SK-N-SH (cell line): Measurements from ENCODE around the gene CHST3. TPM values are rescaled to one million over a fixed set of nuclear protein-coding genes. Genes with fewer than 3 reads are reported as not detected.

Source experiments
- CTCF ChIA-PET: fragments of 300-600, 350-600 bp; formaldehyde crosslinking; extraction: SDS; loops from one replicate; lab custom pipeline; 2021; lab: Yijun Ruan, JAX
- POLR2A ChIA-PET: fragments of 350-600 bp; sonication (Branson Sonifier 250); formaldehyde crosslinking; extraction: SDS; loops from one replicate; lab custom pipeline; 2020; ENCODE audit warnings: antibody characterized with exemption, inconsistent platforms; lab: Yijun Ruan, JAX
- DNase-seq: peaks from one replicate; pipeline ENCODE4 v3.0.0; 2012
- H2AFZ ChIP-seq: fragments of 200-600 bp; sonication (generic); 2 replicates; pipeline ENCODE4 v1.8.1; 2016; ENCODE audit warnings: antibody characterized with exemption, mild to moderate bottlenecking, low read depth
- H3F3A ChIP-seq: fragments of 200-600 bp; sonication (generic); replicated peaks from 2 replicates; pipeline ENCODE3; 2016; ENCODE audit warnings: antibody characterized with exemption, mild to moderate bottlenecking; ENCODE audit not compliant: insufficient read depth
- H3K27ac ChIP-seq, 2 experiments: fragments of 200-500 bp in 1 of 2; fragments of 200-600 bp in 1 of 2; sonication (Bioruptor generic) in 1 of 2; sonication (generic), shearing (Covaris generic) in 1 of 2; 2 replicates each; pipeline versions ENCODE4 v1.5.1 to v1.6.1; 2014 to 2016; ENCODE audit warnings: low read depth in 2 of 2, inconsistent platforms in 1 of 2, low read length in 1 of 2, mild to moderate bottlenecking in 1 of 2, mixed read lengths in 1 of 2
- H3K27me3 ChIP-seq: fragments of 200-600 bp; sonication (generic), shearing (Covaris generic); 2 replicates; pipeline ENCODE4 v1.6.1; 2016; ENCODE audit warnings: mixed run types; ENCODE audit not compliant: insufficient read depth
- H3K36me3 ChIP-seq, 2 experiments: fragments of 200-500 bp in 1 of 2; fragments of 200-600 bp in 1 of 2; sonication (Bioruptor generic) in 1 of 2; sonication (generic) in 1 of 2; replicated peaks in 1 of 2; 2 replicates each; pipeline versions ENCODE3 to v1.5.1; 2014 to 2016; ENCODE audit warnings: low read length in 1 of 2, mild to moderate bottlenecking in 1 of 2; ENCODE audit not compliant: insufficient read depth in 2 of 2, control insufficient read depth in 1 of 2
- H3K4me1 ChIP-seq, 2 experiments: fragments of 200-500 bp in 1 of 2; fragments of 200-600 bp in 1 of 2; sonication (Bioruptor generic) in 1 of 2; sonication (generic), shearing (Covaris generic) in 1 of 2; 2 replicates each; pipeline versions ENCODE4 v1.5.1 to v1.6.1; 2014 to 2016; ENCODE audit warnings: low read depth in 1 of 2, low read length in 1 of 2, mixed run types in 1 of 2; ENCODE audit not compliant: insufficient read depth in 2 of 2, control insufficient read depth in 1 of 2
- H3K4me2 ChIP-seq: fragments of 200-600 bp; sonication (generic), shearing (Covaris generic); 2 replicates; pipeline ENCODE4 v1.6.1; 2017; ENCODE audit warnings: mixed run types
- H3K4me3 ChIP-seq, 2 experiments: fragments of 200-500 bp in 1 of 2; fragments of 200-600 bp in 1 of 2; sonication (Bioruptor generic) in 1 of 2; sonication (generic), shearing (Covaris generic) in 1 of 2; 2 replicates each; pipeline versions ENCODE4 v1.5.1 to v1.8.1; 2014 to 2016; ENCODE audit warnings: low read depth in 2 of 2, inconsistent platforms in 1 of 2, low read length in 1 of 2, mild to moderate bottlenecking in 1 of 2, mixed read lengths in 1 of 2, moderate library complexity in 1 of 2
- H3K79me2 ChIP-seq: fragments of 200-600 bp; sonication (generic); 2 replicates; pipeline ENCODE4 v1.8.1; 2017; ENCODE audit warnings: mild to moderate bottlenecking; ENCODE audit not compliant: insufficient read depth
- H3K9ac ChIP-seq: fragments of 200-600 bp; sonication (generic); 2 replicates; pipeline ENCODE4 v1.6.1; 2017; ENCODE audit warnings: mixed run types
- H3K9me2 ChIP-seq: fragments of 200-600 bp; sonication (generic); 2 replicates; pipeline ENCODE4 v1.6.1; 2017; ENCODE audit warnings: mixed run types
- H3K9me3 ChIP-seq: fragments of 200-600 bp; sonication (generic); 2 replicates; pipeline ENCODE4 v1.6.1; 2017; ENCODE audit warnings: mixed run types, mild to moderate bottlenecking, moderate library complexity
- H4K20me1 ChIP-seq: fragments of 200-600 bp; sonication (generic); 2 replicates; pipeline ENCODE4 v1.6.1; 2017; ENCODE audit warnings: mild to moderate bottlenecking, mixed run types; ENCODE audit not compliant: insufficient read depth
- EZH2phosphoT487 ChIP-seq: fragments of 200-600 bp; sonication (generic); IDR thresholded peaks from 2 replicates; pipeline ENCODE4 v1.6.1; 2017; ENCODE audit warnings: low read depth, mixed run types, mild to moderate bottlenecking, antibody characterized with exemption, moderate library complexity, borderline replicate concordance
- FOSL2 ChIP-seq: IDR thresholded peaks from 2 replicates; pipeline ENCODE4 v1.4.0; 2012; ENCODE audit warnings: low read depth, mild to moderate bottlenecking, moderate library complexity, borderline replicate concordance
- FOXJ3 ChIP-seq: sonication (generic); formaldehyde crosslinking; IDR thresholded peaks from 2 replicates; pipeline ENCODE4 v1.5.1; 2020; ENCODE audit warnings: mild to moderate bottlenecking, missing genetic modification reagents
- FOXM1 ChIP-seq: IDR thresholded peaks from 2 replicates; pipeline ENCODE4 v1.4.0; 2012; ENCODE audit warnings: low read depth, mild to moderate bottlenecking
- GABPA ChIP-seq: IDR thresholded peaks from 2 replicates; pipeline ENCODE4 v1.4.0; 2012; ENCODE audit warnings: low read depth, mild to moderate bottlenecking
- GATA2 ChIP-seq: sonication (generic); formaldehyde crosslinking; IDR thresholded peaks from 2 replicates; pipeline ENCODE4 v1.5.0; 2020; ENCODE audit warnings: mild to moderate bottlenecking, missing genetic modification reagents
- IRF3 ChIP-seq: fragments of 150-350 bp; IDR thresholded peaks from 2 replicates; pipeline ENCODE4 v1.6.1; 2016; ENCODE audit warnings: mild to moderate bottlenecking, low read depth, low read length
- JUND ChIP-seq: IDR thresholded peaks from 2 replicates; pipeline ENCODE4 v1.4.0; 2012
- MEF2A ChIP-seq: IDR thresholded peaks from 2 replicates; pipeline ENCODE4 v1.4.0; 2012; ENCODE audit warnings: low read depth, borderline replicate concordance
- MXI1 ChIP-seq: IDR thresholded peaks from 2 replicates; pipeline ENCODE4 v1.6.1; 2012; ENCODE audit warnings: mild to moderate bottlenecking, low read depth, low read length, improper control_type of control experiment
- NFIC ChIP-seq: IDR thresholded peaks from 2 replicates; pipeline ENCODE4 v1.4.0; 2012; ENCODE audit warnings: borderline replicate concordance
- PBX3 ChIP-seq: IDR thresholded peaks from 2 replicates; pipeline ENCODE4; 2012
- POLR2AphosphoS5 ChIP-seq: IDR thresholded peaks from 2 replicates; pipeline ENCODE4 v1.6.1; 2012; ENCODE audit warnings: low read depth, low read length
- RAD21 ChIP-seq: IDR thresholded peaks from 2 replicates; pipeline ENCODE4 v1.6.1; 2012; ENCODE audit warnings: mild to moderate bottlenecking, low read length
- RXRA ChIP-seq: IDR thresholded peaks from 2 replicates; pipeline ENCODE4 v1.4.0; 2012; ENCODE audit warnings: low read depth, mild to moderate bottlenecking, borderline replicate concordance
- SMC3 ChIP-seq: IDR thresholded peaks from 2 replicates; pipeline ENCODE4 v1.6.1; 2012; ENCODE audit warnings: low read depth, low read length, improper control_type of control experiment
- TAF1 ChIP-seq: IDR thresholded peaks from 2 replicates; pipeline ENCODE4 v1.6.1; 2012; ENCODE audit warnings: low read depth, mild to moderate bottlenecking, low read length, moderate library complexity, borderline replicate concordance
- TCF12 ChIP-seq: IDR thresholded peaks from 2 replicates; pipeline ENCODE4 v1.4.0; 2012
- WGBS: methylation state at CpG from one replicate; pipeline ENCODE4 v1.1.6; 2017; ENCODE audit warnings: low lambda C conversion rate; 5-methylcytosine and 5-hydroxymethylcytosine counted together
- polyA plus RNA-seq, 3 experiments: library from polyadenylated mRNA; depleted of rRNA; stranded (reverse); fragments of >200 nt; gene quantifications; 2 replicates each; pipeline ENCODE4 v1.2.3, GENCODE V29; 2012

Gene CHST3
- polyA plus RNA-seq, 1 of the 3 experiments (the other 2 are of a cell fraction): 6.0 TPM

GRCh38 chr10:72006026-72006425 is 41.8 kb downstream of the CHST3 start:
- 87% methylated on average over 3 of the region's 3 CpGs for WGBS
- POLR2A ChIA-PET: no interaction called here
- peaks cover 45% of the 10 kb centered on the region for H3K79me2 ChIP-seq
- CTCF ChIA-PET: no interaction called here
- no peaks in the 10 kb centered on the region for H3K27me3 ChIP-seq
- no peak overlapping the region for H3K27ac ChIP-seq
- H3K4me1 ChIP-seq: peaks cover 13 to 27% of the 10 kb centered on the region in 2 experiments
- no peak overlapping the region for H2AFZ ChIP-seq
- peaks cover 0 to 10% of the 10 kb centered on the region in 2 experiments for H3K36me3 ChIP-seq
- TF ChIP-seq RXRA (no peak), MEF2A (no peak), TAF1 (no peak), NFIC (no peak), FOSL2 (no peak), FOXM1 (no peak)
- H3F3A ChIP-seq: peaks cover 3% of the 10 kb centered on the region
- no peak overlapping the region for H3K9ac ChIP-seq
- H3K9me2 ChIP-seq: no peaks in the 10 kb centered on the region
- no peak for DNase-seq
- no peak overlapping the region for H3K4me3 ChIP-seq
- H4K20me1 ChIP-seq: no peaks in the 10 kb centered on the region
- no peak overlapping the region for H3K4me2 ChIP-seq
- H3K9me3 ChIP-seq: no peaks in the 10 kb centered on the region

- 96% methylated on average over 52 of the region's 59 CpGs for WGBS
- H3F3A ChIP-seq: peaks cover 3% of the 10 kb centered on the region
- H3K79me2 ChIP-seq: peaks cover 33% of the 10 kb centered on the region
- no peaks in the 10 kb centered on the region for H3K9me3 ChIP-seq
- no peaks in the 10 kb centered on the region for H3K27me3 ChIP-seq
- H3K4me3 ChIP-seq: no peak overlapping the region
- H3K36me3 ChIP-seq: peaks cover 0 to 11% of the 10 kb centered on the region in 2 experiments
- no peaks in the 10 kb centered on the region for H3K9me2 ChIP-seq
- no peak overlapping the region for H2AFZ ChIP-seq
- POLR2A ChIA-PET: no interaction called here
- no peak overlapping the region for H3K4me2 ChIP-seq
- no peak for TF ChIP-seq FOXM1
- H3K9ac ChIP-seq: no peak overlapping the region
- H3K4me1 ChIP-seq: peaks cover 13 to 30% of the 10 kb centered on the region in 2 experiments
- CTCF ChIA-PET: no interaction called here
- H3K27ac ChIP-seq: no peak overlapping the region
- DNase-seq: no peak
- H4K20me1 ChIP-seq: no peaks in the 10 kb centered on the region
These were observed 43.2 kb downstream of the CHST3 start for GRCh38 chr10:72007246-72007892.

GRCh38 chr10:72008096-72008981 is 44.1 kb downstream of the CHST3 start:
- H3F3A ChIP-seq: peaks cover 3% of the 10 kb centered on the region
- no peak overlapping the region for H3K4me3 ChIP-seq
- peak overlapping the region; percentile 81 to 94; a peak in 3 of 4 replicates for H3K27ac ChIP-seq
- POLR2A ChIA-PET: interaction anchor here (1.4 kb wide), 1 partner anchor 9 kb away, joined by 7 read pairs; no protein-coding TSS in a partner anchor
- no peak overlapping the region for H3K9ac ChIP-seq
- H3K4me2 ChIP-seq: no peak overlapping the region
- peaks cover 24% of the 10 kb centered on the region for H3K79me2 ChIP-seq
- no peaks in the 10 kb centered on the region for H3K9me2 ChIP-seq
- H3K27me3 ChIP-seq: no peaks in the 10 kb centered on the region
- H3K36me3 ChIP-seq: peaks cover 0 to 11% of the 10 kb centered on the region in 2 experiments
- CTCF ChIA-PET: interaction anchor here (1.0 to 2.4 kb wide), 4 partner anchors 40 to 112 kb away, joined by 3 to 6 read pairs (median 4); no protein-coding TSS in a partner anchor
- H3K9me3 ChIP-seq: no peaks in the 10 kb centered on the region
- DNase-seq: peak; percentile 51
- H3K4me1 ChIP-seq: peaks cover 13 to 39% of the 10 kb centered on the region in 2 experiments
- no peaks in the 10 kb centered on the region for H4K20me1 ChIP-seq
- no peak overlapping the region for H2AFZ ChIP-seq
- 93% methylated on average over 21 of the region's 58 CpGs for WGBS
- TF ChIP-seq TCF12 (no peak), POLR2AphosphoS5 (no peak), NFIC (no peak), MXI1 (no peak), FOXJ3 (CRISPR knock-in tag) (no peak), SMC3 (no peak), RAD21 (no peak), FOXM1 (no peak), EZH2phosphoT487 (no peak), PBX3 (no peak), IRF3 (no peak), GABPA (no peak), GATA2 (no peak), JUND (no peak)
